ENCODE results near the gene FAIM2.
A peak's percentile ranks its signal among the peaks of the same experiment; 100 is the strongest.

The FAIM2 gene

DNA sequence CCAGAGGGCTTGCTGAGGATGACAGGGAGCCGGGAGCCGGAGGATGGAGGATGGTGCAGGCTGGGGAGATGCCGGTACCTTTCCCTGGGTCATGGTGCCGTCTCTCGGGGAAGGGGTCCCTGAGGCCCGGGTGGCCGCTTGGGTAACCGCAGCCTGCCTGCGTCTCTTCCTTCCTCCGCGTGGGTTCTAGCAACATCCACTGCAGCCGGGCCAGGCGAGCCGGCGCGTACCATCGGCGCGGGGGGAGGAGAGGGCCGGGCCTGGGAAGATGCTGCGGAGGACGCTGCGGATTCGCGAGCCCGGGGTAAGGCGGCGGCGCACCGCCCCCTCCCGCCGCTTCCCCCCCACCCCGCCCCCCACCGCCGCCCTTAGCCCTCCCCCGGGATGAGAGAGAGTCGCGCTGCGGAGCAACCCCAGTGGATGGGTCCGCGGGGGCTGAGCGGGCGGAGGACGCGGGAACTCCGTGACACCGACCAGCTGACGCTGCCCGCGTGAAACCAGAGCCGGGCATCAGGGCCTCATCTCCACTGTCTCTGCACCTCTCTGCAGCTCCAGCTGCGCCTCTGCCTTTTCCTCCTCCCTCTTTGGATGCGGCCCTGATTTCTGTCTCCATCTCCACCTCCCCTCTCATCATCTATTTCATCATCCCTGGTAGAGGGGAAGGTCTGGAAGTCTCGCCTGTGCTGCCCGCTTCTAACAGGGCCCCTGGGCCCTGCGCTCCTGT is at the start of gene FAIM2:
Gene FAIM2, minus strand, starts transcription at position 201 of the 724 bp plus-strand sequence. Its CDS starts 108 bp downstream, at position 93.
- TF ChIP-seq, protein P1, sequence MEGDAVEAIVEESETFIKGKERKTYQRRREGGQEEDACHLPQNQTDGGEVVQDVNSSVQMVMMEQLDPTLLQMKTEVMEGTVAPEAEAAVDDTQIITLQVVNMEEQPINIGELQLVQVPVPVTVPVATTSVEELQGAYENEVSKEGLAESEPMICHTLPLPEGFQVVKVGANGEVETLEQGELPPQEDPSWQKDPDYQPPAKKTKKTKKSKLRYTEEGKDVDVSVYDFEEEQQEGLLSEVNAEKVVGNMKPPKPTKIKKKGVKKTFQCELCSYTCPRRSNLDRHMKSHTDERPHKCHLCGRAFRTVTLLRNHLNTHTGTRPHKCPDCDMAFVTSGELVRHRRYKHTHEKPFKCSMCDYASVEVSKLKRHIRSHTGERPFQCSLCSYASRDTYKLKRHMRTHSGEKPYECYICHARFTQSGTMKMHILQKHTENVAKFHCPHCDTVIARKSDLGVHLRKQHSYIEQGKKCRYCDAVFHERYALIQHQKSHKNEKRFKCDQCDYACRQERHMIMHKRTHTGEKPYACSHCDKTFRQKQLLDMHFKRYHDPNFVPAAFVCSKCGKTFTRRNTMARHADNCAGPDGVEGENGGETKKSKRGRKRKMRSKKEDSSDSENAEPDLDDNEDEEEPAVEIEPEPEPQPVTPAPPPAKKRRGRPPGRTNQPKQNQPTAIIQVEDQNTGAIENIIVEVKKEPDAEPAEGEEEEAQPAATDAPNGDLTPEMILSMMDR (IDR thresholded peaks at IDR 0.05) = no peak
- Histone ChIP-seq H3K27ac (peak within 1 kb of the TSS in 1 of 2 donors; percentile 10), H3K9me3 (no peaks in the 10 kb centered on the region), H3K27me3 (peaks cover 0 to 16% of the 10 kb centered on the region in 2 donors), H3K36me3 (no peaks in the 10 kb centered on the region), H3K4me3 (peak within 1 kb of the TSS; percentile 38 to 56), H3K4me1 (peaks cover 0 to 13% (median 5%) of the 10 kb centered on the region in 4 donors)
- DNase-seq = peak; percentile 56 to 73
- intact Hi-C loops (cut with DNase I; ENCODE audit: low total_unique reads) = no loop called here

DNA sequence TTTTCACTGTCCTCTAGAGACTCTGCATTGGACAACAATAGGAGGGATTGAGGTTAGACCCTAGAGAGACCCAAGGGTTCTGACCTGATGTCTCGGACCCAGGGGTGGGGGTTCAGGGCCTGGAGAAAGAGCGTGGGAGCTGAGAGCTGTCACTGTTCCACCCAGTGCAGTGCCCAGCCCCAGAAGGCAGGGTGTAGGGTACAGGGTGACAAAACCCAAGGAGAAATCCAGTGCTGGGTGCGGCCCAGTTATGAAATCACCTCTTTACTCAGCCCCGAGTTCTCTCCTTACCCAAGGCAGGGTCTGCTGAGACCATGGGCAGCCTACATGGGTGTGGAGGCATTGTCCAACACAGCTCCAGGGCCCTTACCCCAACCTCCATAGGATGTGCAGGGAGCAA is 49.5 kb upstream of the FAIM2 start:
- Histone ChIP-seq H3K9me3 (no peaks in the 10 kb centered on the region), H3K27me3 (peaks cover 0 to 59% of the 10 kb centered on the region in 2 donors), H3K4me1 (peaks cover 0 to 7% (median 0%) of the 10 kb centered on the region in 4 donors), H3K27ac (no peak overlapping the region), H3K36me3 (no peaks in the 10 kb centered on the region), H3K4me3 (no peak overlapping the region)
- intact Hi-C loops (cut with DNase I; ENCODE audit: low total_unique reads) = no loop called here
- peak in 1 of 2 donors; percentile 48 for DNase-seq
- TF ChIP-seq, protein P1 (IDR thresholded peaks at IDR 0.05) = no peak

DNA sequence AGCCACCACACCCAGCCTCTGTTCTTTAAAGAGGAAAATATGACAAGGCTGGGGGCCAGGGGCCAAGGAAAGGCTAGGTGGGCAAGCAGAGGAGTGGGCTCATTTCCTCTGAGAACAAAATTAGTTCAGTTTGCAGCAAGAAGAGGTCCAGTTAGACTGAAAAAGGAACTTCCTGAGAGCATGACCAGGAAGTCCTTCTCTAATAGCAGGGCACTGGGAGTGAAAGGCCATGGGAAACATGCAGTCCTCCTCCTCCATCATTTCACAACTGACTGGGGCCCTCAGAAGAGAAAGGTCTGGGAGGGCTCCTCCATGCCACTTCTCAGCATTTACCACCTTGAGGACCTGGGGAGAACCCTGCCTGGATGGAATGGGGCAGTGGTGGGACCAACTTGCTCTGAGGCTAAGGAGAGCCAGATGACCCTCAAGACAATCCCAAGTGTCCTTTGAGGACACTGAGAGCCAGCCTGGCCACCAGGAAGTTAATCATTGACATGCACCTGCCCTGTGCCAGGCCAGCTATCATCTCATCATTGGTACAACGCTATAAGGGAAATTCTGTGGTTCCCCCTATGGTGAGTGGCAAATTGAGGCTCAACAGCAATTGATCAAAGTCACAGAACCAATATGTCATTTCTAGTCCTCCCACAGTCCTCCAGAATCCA is 48.8 kb upstream of the FAIM2 start:
- DNase-seq = peak in 1 of 2 donors; percentile 32
- TF ChIP-seq, protein P1 (IDR thresholded peaks at IDR 0.05) = no peak
- Histone ChIP-seq H3K4me1 (peaks cover 0 to 7% (median 0%) of the 10 kb centered on the region in 4 donors), H3K27me3 (peaks cover 0 to 53% of the 10 kb centered on the region in 2 donors), H3K27ac (no peak overlapping the region), H3K9me3 (no peaks in the 10 kb centered on the region), H3K36me3 (no peaks in the 10 kb centered on the region), H3K4me3 (no peak overlapping the region)
- intact Hi-C loops (cut with DNase I; ENCODE audit: low total_unique reads) = no loop called here

DNA sequence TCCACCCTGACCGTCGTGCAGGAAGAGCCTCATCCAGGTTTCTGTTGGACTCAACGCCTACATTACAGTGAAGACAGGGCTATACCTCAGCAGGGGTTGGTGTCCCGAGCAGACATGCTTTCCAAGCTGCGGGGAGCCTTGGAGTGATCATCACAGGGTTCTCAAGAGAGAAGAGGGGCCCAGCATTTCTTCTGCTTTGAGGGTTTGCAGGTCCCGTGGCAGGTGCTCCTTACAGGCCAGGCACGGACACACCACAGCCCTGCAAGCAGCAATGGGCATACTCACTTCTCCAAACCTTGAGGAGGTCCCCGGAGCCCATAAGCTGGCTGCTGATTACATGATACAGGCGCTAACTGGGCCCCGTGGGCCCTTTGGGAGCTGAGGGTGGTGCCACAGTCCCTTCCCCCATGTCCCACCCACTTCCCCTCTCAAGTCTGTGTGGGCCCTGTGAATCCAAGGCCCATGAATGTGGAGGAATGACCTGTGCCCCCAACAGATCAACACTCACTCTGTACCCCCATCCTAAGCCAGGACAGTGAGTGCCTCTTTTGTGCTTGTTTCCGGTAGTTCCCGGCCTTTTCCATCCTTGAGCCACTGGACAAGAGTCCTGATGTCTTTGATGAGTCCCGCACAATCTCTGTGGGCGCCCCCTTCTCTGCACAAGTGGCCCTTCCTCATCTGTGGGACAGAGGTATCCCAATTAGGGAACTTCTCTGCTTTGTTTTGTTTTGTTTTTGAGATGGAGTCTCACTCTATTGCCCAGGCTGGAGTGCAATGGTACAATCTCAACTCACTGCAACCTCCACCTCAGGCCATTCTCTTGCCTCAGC is 47.9 kb upstream of the FAIM2 start:
- DNase-seq = peak in 1 of 2 donors; percentile 49
- Histone ChIP-seq H3K36me3 (no peaks in the 10 kb centered on the region), H3K9me3 (no peaks in the 10 kb centered on the region), H3K27me3 (peaks cover 0 to 44% of the 10 kb centered on the region in 2 donors), H3K27ac (no peak overlapping the region), H3K4me3 (no peak overlapping the region), H3K4me1 (peaks cover 0 to 7% (median 0%) of the 10 kb centered on the region in 4 donors)
- TF ChIP-seq, protein P1 (IDR thresholded peaks at IDR 0.05) = no peak
- intact Hi-C loops (cut with DNase I; ENCODE audit: low total_unique reads) = no loop called here

All from tibial artery (tissue), 4 donors.